HL-60/S4 (cell line): ENCODE measurements around the gene MATN3.

Experiments used
- in situ Hi-C: fragments of 300-500 bp; cut with MboI; formaldehyde crosslinking; loops from 2 replicates; pipeline ENCODE4 v1.14.3; 2022; ENCODE audit warnings: low sequenced_read_pairs

The MATN3 gene

DNA sequence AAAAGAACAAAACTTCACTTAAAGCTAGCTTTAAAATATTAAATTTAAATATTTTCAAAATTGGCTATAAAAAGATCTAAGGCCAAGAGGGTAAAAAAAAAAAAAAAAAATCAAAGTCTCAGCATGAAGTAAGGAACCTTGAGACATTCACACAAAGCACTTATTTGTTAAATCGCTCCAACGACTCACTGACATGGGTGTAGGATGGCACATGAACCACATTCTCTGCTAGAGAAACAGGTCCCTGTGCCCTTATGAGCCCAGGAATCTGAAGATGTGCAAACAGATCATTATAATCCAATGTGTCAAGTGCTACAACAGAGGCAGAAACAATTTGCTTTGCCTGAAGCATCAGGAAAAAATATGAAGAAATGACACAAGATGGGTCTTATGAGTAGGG lies 25.2 kb upstream of the MATN3 start:
- in situ Hi-C loops = no loop called here

GRCh38 chr2:20035955-20036666 lies 23.6 kb upstream of the MATN3 start:
- in situ Hi-C loops = no loop called here

DNA sequence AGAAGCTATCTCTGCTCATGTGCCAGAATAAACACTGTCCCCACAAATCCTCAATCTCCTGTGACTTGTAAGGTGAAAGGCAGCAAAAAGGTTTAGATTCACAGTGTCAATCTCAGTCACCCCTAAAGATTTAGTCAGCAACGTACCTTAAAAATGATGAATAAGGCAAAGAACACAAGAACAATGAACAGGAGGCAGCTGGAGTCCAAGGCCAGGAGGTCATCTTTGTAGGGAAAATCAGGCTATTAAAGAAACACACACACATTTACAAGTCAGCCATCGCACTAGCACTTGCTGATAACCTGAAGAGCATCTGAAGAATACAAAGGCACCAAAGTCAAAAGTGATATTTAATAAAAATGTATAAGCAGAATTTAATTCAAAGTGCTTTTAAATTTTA lies 22.4 kb upstream of the MATN3 start:
- in situ Hi-C loops = no loop called here

DNA sequence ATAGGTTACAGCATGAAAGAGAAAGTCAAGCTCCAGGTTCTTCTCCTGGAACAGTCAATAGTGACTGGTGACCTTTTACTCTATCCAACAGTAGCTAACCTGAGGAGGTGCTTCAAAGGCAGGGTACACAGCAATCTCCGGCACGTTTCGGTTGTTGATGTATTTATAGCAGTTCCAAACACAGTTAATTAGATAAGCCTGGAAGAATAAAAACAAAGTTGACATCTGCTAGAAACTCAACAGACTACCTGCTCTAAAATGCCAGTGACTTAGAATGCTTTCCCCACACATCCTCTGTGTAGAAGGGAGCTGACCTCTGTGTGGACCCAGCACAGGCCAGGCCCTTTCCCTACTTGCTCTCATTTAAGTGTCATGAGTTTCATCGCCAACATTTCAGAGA lies 21.8 kb upstream of the MATN3 start:
- in situ Hi-C loops = no loop called here

DNA sequence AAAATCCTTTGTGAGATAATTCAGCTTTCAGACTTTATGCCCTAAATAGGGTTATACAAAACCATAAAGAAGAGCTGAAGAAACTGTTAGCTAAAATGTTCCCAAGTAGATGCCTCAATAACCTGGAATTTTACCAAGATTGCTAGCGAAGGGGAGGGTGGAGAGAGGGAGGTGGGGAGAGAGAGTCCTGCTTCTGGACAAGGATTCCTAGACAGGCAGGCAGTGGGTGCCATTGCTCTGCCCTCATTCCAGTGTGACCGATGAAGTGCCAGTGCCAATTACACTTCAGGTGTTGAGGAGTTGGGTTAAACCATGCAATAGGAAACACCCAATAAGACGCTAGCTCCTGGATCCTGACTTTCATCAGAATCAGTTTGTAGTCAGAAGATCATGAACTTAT lies 20.9 kb upstream of the MATN3 start:
- in situ Hi-C loops = no loop called here

- in situ Hi-C loops = no loop called here
Observed at GRCh38 chr2:20030224-20030623, 17.8 kb upstream of the MATN3 start.

DNA sequence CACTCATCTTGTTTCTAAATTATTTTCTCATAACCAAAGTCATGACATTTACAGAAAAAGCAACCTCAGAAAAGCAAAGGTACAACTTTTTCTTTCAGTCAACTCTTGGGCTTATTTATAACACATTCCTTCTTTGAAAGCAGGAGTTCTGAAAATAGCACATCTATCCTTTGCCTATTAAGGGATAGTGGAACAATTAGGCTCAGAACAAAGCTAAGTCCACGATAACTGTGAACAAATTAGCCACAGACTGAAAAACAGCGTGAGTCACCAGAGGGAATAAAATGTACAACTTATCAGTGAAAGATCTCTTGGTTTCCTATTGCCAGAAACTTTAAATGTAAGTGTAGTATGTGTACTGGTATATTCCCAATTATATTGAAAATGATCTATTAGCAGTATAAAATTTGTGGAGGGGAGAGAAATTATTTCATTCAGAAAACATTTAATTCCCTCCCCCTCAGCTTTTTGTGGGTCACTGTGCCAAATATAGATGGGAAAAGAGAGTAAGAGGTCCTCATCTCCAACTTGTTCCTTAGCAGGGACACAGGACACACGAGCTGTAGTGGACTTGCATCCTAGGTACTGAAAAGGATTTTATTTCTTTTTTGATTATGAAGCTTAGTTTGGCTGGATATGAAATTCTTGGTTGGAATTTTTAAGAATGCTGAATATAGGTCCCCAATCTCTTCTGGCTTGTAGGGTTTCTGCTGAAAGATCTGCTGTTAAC lies 15.4 kb upstream of the MATN3 start:
- in situ Hi-C loops = no loop called here

DNA sequence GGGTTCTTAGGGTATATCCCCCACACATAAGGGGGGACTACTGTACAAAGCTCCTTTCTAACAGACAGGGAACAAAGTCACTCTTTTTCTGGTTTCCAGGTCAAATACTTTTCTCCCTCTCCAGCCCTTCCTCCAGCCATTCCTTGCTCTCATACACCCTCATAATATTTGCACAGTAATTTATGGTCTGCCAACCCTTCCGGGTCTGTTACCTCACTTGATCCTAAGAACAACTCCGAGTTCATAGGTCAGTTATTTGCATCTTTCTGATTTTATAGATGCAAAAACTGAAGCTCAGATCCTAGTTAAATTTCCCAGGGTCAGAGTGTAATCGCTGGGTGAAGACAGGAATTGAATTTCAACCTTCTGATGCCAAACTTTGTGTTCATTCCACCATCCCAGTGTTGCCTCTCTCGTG lies 14.8 kb upstream of the MATN3 start:
- in situ Hi-C loops = no loop called here

DNA sequence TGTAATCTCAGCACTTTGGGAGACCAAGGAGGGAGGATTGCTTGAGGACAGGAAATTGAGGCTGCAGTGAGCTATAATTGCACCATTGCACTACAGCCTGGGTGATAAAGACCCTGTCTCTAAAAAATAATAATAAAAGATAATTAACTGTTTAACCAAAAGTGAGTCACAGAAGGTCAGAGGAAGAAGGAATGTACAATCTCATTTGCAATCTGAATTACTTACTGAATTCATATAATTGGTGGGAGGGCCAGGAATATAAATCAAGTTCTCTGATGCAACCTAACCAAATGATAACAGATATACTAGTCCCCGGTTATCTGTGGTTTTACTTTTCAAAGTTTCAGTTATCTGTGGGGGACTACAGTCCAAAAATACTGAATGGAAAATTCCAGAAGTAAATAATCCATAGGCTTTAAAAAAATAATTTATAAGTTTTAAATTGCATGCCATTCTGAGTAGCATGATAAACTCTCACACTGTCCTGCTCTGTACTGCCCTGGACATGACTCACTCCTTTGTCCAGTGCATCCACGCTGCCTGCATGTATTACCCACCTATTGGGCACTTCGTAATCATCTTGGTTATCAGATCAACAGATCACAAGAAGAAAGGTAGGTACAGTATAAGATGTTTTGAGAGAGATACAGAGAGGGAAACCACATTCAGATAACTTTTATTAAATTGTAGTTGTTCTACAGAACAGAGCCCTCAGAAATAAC lies 12.8 kb upstream of the MATN3 start:
- in situ Hi-C loops = no loop called here

- in situ Hi-C loops = no loop called here
Observed at GRCh38 chr2:20023688-20024087, 11.2 kb upstream of the MATN3 start.

DNA sequence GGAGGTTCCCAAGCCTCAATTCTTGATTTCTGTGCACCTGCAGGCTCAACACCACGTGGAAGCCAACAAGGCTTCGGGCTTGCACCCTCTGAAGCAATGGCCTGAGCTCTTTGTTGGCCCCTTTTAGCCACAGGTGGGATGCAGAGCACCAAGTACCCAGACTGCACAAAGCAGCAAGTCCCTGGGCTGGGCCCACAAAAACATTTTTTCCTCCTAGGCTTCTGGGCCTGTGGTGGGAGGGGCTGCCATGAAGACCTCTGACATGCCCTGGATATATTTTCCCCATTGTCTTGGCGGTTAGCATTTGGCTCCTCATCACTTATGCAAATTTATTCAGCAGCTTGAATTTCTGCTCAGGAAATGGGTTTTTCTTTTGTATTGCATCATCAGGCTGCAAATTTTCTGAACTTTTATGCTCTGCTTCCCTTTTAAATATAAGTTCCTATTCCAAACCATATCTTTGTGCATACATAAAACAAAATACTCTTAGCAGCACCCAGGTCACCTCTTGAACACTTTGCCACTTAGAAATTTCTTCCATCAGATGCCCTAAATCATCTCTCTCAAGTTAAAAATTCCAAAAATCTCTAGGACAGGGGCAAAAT lies 9.0 kb upstream of the MATN3 start:
- in situ Hi-C loops = no loop called here

- in situ Hi-C loops = loop anchor here (5.0 kb wide), 1 partner anchor 73 kb away; no protein-coding TSS in a partner anchor
Observed at GRCh38 chr2:20019747-20020146, 7.3 kb upstream of the MATN3 start.

DNA sequence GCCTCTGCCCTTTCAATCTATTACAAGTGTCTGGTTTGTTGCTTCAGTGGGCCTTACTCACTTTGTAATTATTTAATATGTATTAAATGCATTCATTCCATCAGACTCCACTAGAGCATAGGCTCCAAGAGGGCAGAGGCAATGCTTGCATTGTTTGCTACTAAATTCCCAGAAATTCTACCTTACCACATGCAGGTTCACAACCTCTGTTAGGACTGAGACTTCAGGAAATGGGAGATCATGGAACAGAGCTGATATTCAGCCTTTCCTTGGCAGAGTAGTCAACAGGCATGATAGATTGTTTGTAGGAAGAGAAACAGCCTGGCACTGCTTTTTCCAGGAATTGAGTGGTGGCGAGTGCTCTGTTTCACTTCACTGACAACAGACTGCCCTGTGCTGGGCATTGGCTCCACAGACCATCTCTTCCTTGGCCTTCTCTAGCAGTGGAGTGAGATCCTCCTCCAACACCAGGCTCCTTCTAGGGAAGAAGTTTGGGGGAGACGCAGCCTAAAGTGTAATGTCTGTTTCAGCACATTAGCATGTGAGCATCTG lies 6.2 kb upstream of the MATN3 start:
- in situ Hi-C loops = loop anchor here (5.0 kb wide), 1 partner anchor 74 kb away; no protein-coding TSS in a partner anchor

GRCh38 chr2:20016346-20016745 lies 3.9 kb upstream of the MATN3 start:
- in situ Hi-C loops = loop anchor here (5.0 kb wide), 1 partner anchor 76 kb away; no protein-coding TSS in a partner anchor

- in situ Hi-C loops = loop anchor here (5.0 kb wide), 1 partner anchor 77 kb away; no protein-coding TSS in a partner anchor
Observed at GRCh38 chr2:20015482-20016083, 3.1 kb upstream of the MATN3 start.

DNA sequence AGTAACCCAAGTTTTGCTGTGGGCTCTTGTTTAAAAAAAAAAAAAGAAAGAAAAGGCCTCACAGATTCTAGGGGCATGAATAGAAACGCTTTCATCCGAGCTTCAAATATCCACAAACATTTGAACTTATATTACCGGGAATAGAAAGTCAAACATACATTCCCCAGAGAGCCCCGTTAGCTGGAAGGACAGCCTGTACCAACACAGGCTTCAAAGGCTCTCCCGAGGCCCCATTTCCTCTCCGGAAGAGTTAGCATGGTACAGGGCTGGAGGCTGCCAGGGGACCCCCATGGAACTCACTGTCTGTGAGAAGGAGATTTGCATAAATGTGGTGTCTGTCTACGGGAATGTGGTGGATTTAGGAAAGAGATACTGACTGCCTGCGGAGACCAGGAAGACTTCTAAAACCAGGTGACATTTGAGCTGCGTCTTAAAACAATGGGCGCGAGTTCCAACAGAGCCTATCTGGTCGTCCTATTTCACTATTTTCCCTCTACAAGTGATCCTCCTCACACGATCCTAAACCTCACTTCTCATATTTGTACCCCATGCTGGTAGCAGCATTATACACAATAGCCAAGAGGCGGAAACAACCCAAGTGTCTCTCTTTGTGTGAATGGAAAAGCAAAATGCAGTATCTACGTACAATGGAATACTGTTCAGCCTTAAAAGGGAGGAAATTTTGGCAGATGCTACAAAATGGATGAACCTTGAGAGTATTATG lies 820 bp upstream of the MATN3 start:
- in situ Hi-C loops = no loop called here

DNA sequence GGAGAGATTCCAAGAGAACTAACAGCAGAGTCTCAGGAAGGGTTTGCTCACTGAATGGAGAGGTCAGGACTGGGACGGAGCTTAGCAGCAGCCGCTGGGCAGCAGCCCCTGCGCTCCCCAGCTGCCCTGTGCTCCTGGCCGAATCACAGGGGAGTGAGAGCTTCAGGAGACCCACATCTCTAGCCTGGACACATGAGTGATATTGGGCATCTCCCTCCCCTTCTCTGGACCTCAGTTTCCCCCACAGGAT lies 511 bp downstream of the MATN3 start:
- in situ Hi-C loops = no loop called here

GRCh38 chr2:20011276-20012031 lies 1.0 kb downstream of the MATN3 start:
- in situ Hi-C loops = no loop called here

DNA sequence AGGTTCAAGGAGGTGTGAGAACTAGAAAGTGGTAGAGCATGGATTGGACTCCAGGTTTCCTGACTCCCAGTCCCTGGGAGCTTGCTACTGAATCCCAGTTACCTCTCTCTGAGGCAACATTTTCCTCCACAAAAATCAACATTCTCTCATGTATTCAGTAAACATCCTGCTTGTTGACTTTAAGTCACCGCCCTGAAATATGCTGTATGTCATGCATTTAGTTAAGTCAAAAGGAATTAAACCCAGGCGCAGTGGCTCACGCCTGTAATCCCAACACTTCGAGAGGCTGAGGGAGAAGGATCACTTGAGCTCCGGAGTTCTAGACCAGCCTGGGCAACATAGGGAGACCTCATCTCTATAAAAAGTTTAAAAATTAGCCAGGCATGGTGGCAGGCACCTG lies 3.8 kb downstream of the MATN3 start:
- in situ Hi-C loops = no loop called here
